H9 (cell line): ENCODE data around the gene GNAS. TPM values are rescaled to one million over a fixed set of nuclear protein-coding genes. Genes with fewer than 3 reads are reported as not detected.

ENCODE experiments used
- DNase-seq: peaks from one replicate; pipeline ENCODE4 v3.0.0-alpha.2; 2017
- H2AFZ ChIP-seq: one replicate; pipeline ENCODE4 v1.6.1; 2013; ENCODE audit warnings: mild to moderate bottlenecking, low read length, control low read depth, moderate library complexity
- H2AK5ac ChIP-seq: 2 replicates; pipeline ENCODE4 v1.6.1; 2013; ENCODE audit warnings: low read length, control low read depth, mixed read lengths; ENCODE audit not compliant: insufficient read length
- H2BK120ac ChIP-seq: one replicate; pipeline ENCODE4 v1.6.1; 2013; ENCODE audit warnings: low read depth, mild to moderate bottlenecking, low read length, control low read depth, inconsistent platforms; ENCODE audit not compliant: poor library complexity, severe bottlenecking
- H2BK12ac ChIP-seq: 2 replicates; pipeline ENCODE4 v1.6.1; 2013; ENCODE audit warnings: low read length, control low read depth, mixed read lengths, low read depth; ENCODE audit not compliant: insufficient read length
- H2BK15ac ChIP-seq: 2 replicates; pipeline ENCODE4 v1.6.1; 2013; ENCODE audit warnings: low read depth, low read length, control low read depth
- H2BK20ac ChIP-seq: one replicate; pipeline ENCODE4 v1.6.1; 2013; ENCODE audit warnings: low read depth, mild to moderate bottlenecking, low read length, control low read depth, inconsistent platforms; ENCODE audit not compliant: poor library complexity, severe bottlenecking
- H2BK5ac ChIP-seq: 2 replicates; pipeline ENCODE4 v1.6.1; 2013; ENCODE audit warnings: low read length, control low read depth, mixed read lengths; ENCODE audit not compliant: insufficient read length
- H3K14ac ChIP-seq: 2 replicates; pipeline ENCODE4 v1.6.1; 2013; ENCODE audit warnings: low read length, control low read depth; ENCODE audit not compliant: insufficient read depth
- H3K18ac ChIP-seq: 2 replicates; pipeline ENCODE4 v1.6.1; 2013; ENCODE audit warnings: low read depth, mild to moderate bottlenecking, mixed read lengths, low read length, control low read depth; ENCODE audit not compliant: insufficient read length
- H3K23ac ChIP-seq: 2 replicates; pipeline ENCODE4 v1.6.1; 2013; ENCODE audit warnings: low read length, control low read depth, mixed read lengths, low read depth; ENCODE audit not compliant: insufficient read length
- H3K23me2 ChIP-seq: 2 replicates; pipeline ENCODE4 v1.6.1; 2013; ENCODE audit warnings: low read depth, mild to moderate bottlenecking, mixed read lengths, low read length, control low read depth; ENCODE audit not compliant: insufficient read length, poor library complexity, severe bottlenecking
- H3K27ac ChIP-seq: 2 replicates; pipeline ENCODE4 v1.5.1; 2013; ENCODE audit warnings: low read length, control low read depth, mixed read lengths, low read depth; ENCODE audit not compliant: insufficient read length
- H3K27me3 ChIP-seq: 2 replicates; pipeline ENCODE4 v1.6.1; 2013; ENCODE audit warnings: low read length, control low read depth, inconsistent platforms; ENCODE audit not compliant: insufficient read depth
- H3K4ac ChIP-seq: 2 replicates; pipeline ENCODE4 v1.6.1; 2013; ENCODE audit warnings: low read depth, mild to moderate bottlenecking, control low read depth, inconsistent platforms, low read length, moderate library complexity
- H3K4me1 ChIP-seq: 2 replicates; pipeline ENCODE4 v1.6.1; 2013; ENCODE audit warnings: low read length, control low read depth, inconsistent platforms; ENCODE audit not compliant: insufficient read depth
- H3K4me2 ChIP-seq: 2 replicates; pipeline ENCODE4 v1.6.1; 2013; ENCODE audit warnings: low read length, control low read depth, mixed read lengths; ENCODE audit not compliant: insufficient read length, insufficient read depth
- H3K56ac ChIP-seq: 2 replicates; pipeline ENCODE4 v1.6.1; 2013; ENCODE audit warnings: low read depth, mild to moderate bottlenecking, mixed read lengths, low read length, control low read depth; ENCODE audit not compliant: insufficient read length
- H3K79me1 ChIP-seq: 2 replicates; pipeline ENCODE4 v1.6.1; 2013; ENCODE audit warnings: low read depth, mild to moderate bottlenecking, moderate library complexity, low read length, control low read depth, inconsistent platforms; ENCODE audit not compliant: insufficient read depth, poor library complexity, severe bottlenecking
- H3K79me2 ChIP-seq: 2 replicates; pipeline ENCODE4 v1.6.1; 2013; ENCODE audit warnings: low read length, control low read depth, inconsistent platforms; ENCODE audit not compliant: insufficient read depth
- H3K9ac ChIP-seq: 2 replicates; pipeline ENCODE4 v1.6.1; 2013; ENCODE audit warnings: low read length, control low read depth, mixed read lengths; ENCODE audit not compliant: insufficient read length; ENCODE audit errors: extremely low read depth
- H3K9me3 ChIP-seq: one replicate; pipeline ENCODE4 v1.6.1; 2013; ENCODE audit warnings: low read depth, low read length, inconsistent platforms; ENCODE audit not compliant: control insufficient read depth
- H3T11ph ChIP-seq: one replicate; pipeline ENCODE4 v1.6.1; 2013; ENCODE audit warnings: mild to moderate bottlenecking, low read length, control low read depth, inconsistent platforms
- H4K20me1 ChIP-seq: one replicate; pipeline ENCODE4 v1.6.1; 2013; ENCODE audit not compliant: control insufficient read depth, insufficient read length, insufficient read depth
- H4K5ac ChIP-seq: 2 replicates; pipeline ENCODE4 v1.6.1; 2013; ENCODE audit warnings: low read depth, mild to moderate bottlenecking, mixed read lengths, low read length, control low read depth; ENCODE audit not compliant: insufficient read length
- H4K8ac ChIP-seq: replicated peaks from 2 replicates; pipeline ENCODE4 v1.6.1; 2013; ENCODE audit warnings: low read length, control low read depth, mixed read lengths, low read depth; ENCODE audit not compliant: insufficient read length
- H4K91ac ChIP-seq: 2 replicates; pipeline ENCODE4 v1.6.1; 2013; ENCODE audit warnings: low read depth, mild to moderate bottlenecking, moderate library complexity, mixed read lengths, low read length, control low read depth; ENCODE audit not compliant: insufficient read length
- H3K27ac Mint-ChIP-seq, 3 experiments: 2 replicates in 2 of 3; 3 replicates in 1 of 3; pipeline ENCODE4 v1.8.0; 2020 to 2021; ENCODE audit warnings: mixed read lengths in 3 of 3, mild to moderate bottlenecking in 1 of 3, moderate library complexity in 1 of 3
- H3K27me3 Mint-ChIP-seq: 2 replicates; pipeline ENCODE4 v1.8.0; 2021; ENCODE audit warnings: low read depth, mild to moderate bottlenecking, moderate library complexity, mixed read lengths
- H3K36me3 Mint-ChIP-seq, 3 experiments: 2 replicates in 2 of 3; 3 replicates in 1 of 3; pipeline ENCODE4 v1.8.0; 2020 to 2021; ENCODE audit warnings: low read depth in 3 of 3, mixed read lengths in 3 of 3; ENCODE audit not compliant: insufficient read depth in 1 of 3
- H3K4me1 Mint-ChIP-seq, 2 experiments: 2 replicates each; pipeline ENCODE4 v1.8.0; 2020; ENCODE audit warnings: mixed read lengths in 2 of 2
- H3K4me3 Mint-ChIP-seq, 2 experiments: 2 replicates in 1 of 2; 3 replicates in 1 of 2; pipeline ENCODE4 v1.8.0; 2020 to 2021; ENCODE audit warnings: mild to moderate bottlenecking in 2 of 2, mixed read lengths in 2 of 2, moderate library complexity in 1 of 2
- H3K9me3 Mint-ChIP-seq, 2 experiments: 2 replicates in 1 of 2; 3 replicates in 1 of 2; pipeline ENCODE4 v1.8.0; 2020; ENCODE audit warnings: mild to moderate bottlenecking in 2 of 2, mixed read lengths in 2 of 2, moderate library complexity in 1 of 2
- CTCF ChIP-seq: fragments of 200-600 bp; sonication (generic); conservative IDR thresholded peaks from 3 replicates; pipeline ENCODE4 v1.8.0; 2021; ENCODE audit warnings: antibody characterized with exemption, mild to moderate bottlenecking
- WGBS: extraction: QIAGEN DNeasy Blood & Tissue Kit; methylation state at CpG from one replicate; pipeline ENCODE4 v1.1.7; 2013; ENCODE audit warnings: missing lambda C conversion rate, low lambda C conversion rate, mixed read lengths; ENCODE audit not compliant: insufficient read length; ENCODE audit errors: extremely low coverage; 5-methylcytosine and 5-hydroxymethylcytosine counted together
- total RNA-seq: library from RNA; stranded (reverse); gene quantifications from 2 replicates; pipeline ENCODE4 v1.2.1, GENCODE V29; 2021

Gene GNAS
- total RNA-seq, 1 experiment from 2014 or later, result 920 TPM

DNA sequence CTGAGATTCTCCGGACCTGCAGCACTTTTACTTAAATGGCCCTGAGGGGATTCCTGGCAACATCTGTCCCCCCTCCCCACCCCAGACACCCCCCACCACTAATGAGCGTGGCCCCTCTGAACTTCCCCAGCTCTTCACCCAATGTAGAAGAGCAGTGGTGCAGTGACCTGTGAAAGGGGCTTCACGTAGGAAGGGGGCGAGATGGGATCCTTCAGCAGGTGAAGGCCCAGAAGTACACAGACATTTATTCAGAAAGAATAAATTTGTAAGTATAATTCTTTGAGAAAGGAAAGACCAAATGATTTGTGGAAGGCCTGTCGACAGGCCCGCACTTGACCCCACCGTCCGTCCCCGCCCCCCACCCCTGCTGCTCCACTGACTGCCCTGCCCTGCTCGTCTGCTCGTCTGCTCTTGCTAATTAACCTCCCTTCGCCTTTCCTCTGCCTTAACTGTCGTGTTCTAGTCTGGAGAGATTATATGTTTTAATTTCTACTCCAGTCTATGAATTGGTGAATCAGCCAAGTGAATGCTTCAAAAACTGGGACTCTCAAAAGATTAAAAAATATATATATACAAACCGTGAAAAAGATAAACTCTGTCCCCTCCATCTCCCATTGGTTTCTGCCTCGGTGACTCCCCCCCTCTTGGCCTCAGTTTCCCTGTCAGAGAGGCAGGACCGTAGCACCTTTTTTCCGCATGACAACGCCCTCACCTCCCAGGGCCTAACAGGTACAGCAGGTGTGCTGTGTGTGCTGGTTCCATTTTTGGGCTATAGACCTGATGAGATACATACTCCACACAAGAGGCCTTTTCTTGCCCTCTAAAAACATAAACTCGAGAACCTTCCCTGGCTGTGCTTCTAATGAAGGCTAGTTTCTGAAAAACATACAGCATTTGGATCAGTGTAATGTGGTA lies 49.2 kb downstream of the GNAS start:
- Mint-ChIP-seq H3K9me3 (no peaks in the 10 kb centered on the region), H3K27ac (peak overlapping the region in 1 of 3 experiments; percentile 49; a peak in 1 of 7 replicates), H3K36me3 (peaks cover 33 to 80% (median 58%) of the 10 kb centered on the region in 3 experiments; a peak in 6 of 7 replicates), H3K27me3 (no peaks in the 10 kb centered on the region), H3K4me1 (peaks cover 52 to 55% of the 10 kb centered on the region in 2 experiments), H3K4me3 (no peak overlapping the region)
- Histone ChIP-seq H3K79me1 (no peaks in the 10 kb centered on the region), H2AFZ (no peak overlapping the region), H3K4me1 (peaks cover 10% of the 10 kb centered on the region), H3T11ph (no peak overlapping the region), H3K27me3 (no peaks in the 10 kb centered on the region), H3K9ac (no peak overlapping the region), H3K23me2 (no peaks in the 10 kb centered on the region), H3K23ac (no peak overlapping the region), H3K56ac (no peak overlapping the region), H2BK20ac (no peak overlapping the region), H4K5ac (no peak overlapping the region), H2BK12ac (no peak overlapping the region), H3K9me3 (no peaks in the 10 kb centered on the region), H2BK5ac (no peak overlapping the region), H3K27ac (no peak overlapping the region), H3K14ac (no peak overlapping the region), H3K79me2 (peaks cover 22% of the 10 kb centered on the region; the same call in 1 of the 2 replicates), H3K18ac (no peak overlapping the region), H4K8ac (no peak overlapping the region), H2AK5ac (no peak overlapping the region), H3K4ac (no peak overlapping the region), H4K91ac (no peak overlapping the region), H4K20me1 (peaks cover 2% of the 10 kb centered on the region), H2BK15ac (no peak overlapping the region), H3K4me2 (no peak overlapping the region), H2BK120ac (no peak overlapping the region)
- no peak for TF ChIP-seq CTCF
- no CpG with 5 or more reads among the region's 19 CpGs for WGBS
- no peak for DNase-seq
